Activated B cell treated with CpG ODN at 0.5 μM for 24 hours (primary cell): ENCODE measurements around the gene TNNT1. TPM values are rescaled to one million over a fixed set of nuclear protein-coding genes. Genes with fewer than 3 reads are reported as not detected.

ENCODE experiments used
- ATAC-seq: fragments of 200-7000 bp; cut with Tn5 transposase; one replicate; pipeline ENCODE4 v1.10.0; 2021; ENCODE audit warnings: low read depth, mild to moderate bottlenecking, moderate library complexity
- CTCF ChIA-PET: fragments of 350-600 bp; sonication (Branson Sonifier 250); formaldehyde crosslinking; loops from one replicate; lab custom pipeline; 2021; ENCODE audit warnings: antibody characterized with exemption; lab: Charles Lee
- POLR2A ChIA-PET: fragments of 350-600 bp; sonication (Branson Sonifier 250); formaldehyde crosslinking; loops from one replicate; lab custom pipeline; 2021; ENCODE audit warnings: antibody characterized with exemption; lab: Charles Lee
- DNase-seq: peaks from one replicate; pipeline ENCODE4 v3.0.0; 2022
- H3K27ac Mint-ChIP-seq: one replicate; pipeline ENCODE4 v1.8.0; 2020; ENCODE audit warnings: mixed read lengths
- H3K27me3 Mint-ChIP-seq: one replicate; pipeline ENCODE4 v1.8.0; 2021; ENCODE audit warnings: mixed read lengths
- H3K36me3 Mint-ChIP-seq: one replicate; pipeline ENCODE4 v1.8.0; 2021; ENCODE audit warnings: low read depth, mixed read lengths
- H3K4me1 Mint-ChIP-seq: one replicate; pipeline ENCODE4 v1.8.0; 2021; ENCODE audit warnings: mixed read lengths
- H3K4me3 Mint-ChIP-seq: one replicate; pipeline ENCODE4 v1.8.0; 2020; ENCODE audit warnings: mild to moderate bottlenecking, mixed read lengths
- H3K9me3 Mint-ChIP-seq: one replicate; pipeline ENCODE4 v1.8.0; 2020; ENCODE audit warnings: mixed read lengths
- CTCF ChIP-seq: fragments of 200-600 bp; IDR thresholded peaks from one replicate; pipeline ENCODE4 v1.8.0; 2022; ENCODE audit warnings: antibody characterized with exemption, mild to moderate bottlenecking
- intact Hi-C: fragments of 100-400 bp; cut with micrococcal nuclease; formaldehyde crosslinking; loops from one replicate; pipeline ENCODE4 v1.15.1; 2024
- total RNA-seq: library from RNA; stranded (reverse); gene quantifications from 2 replicates; pipeline ENCODE4 v1.2.3, GENCODE V29; 2022

Gene TNNT1
- total RNA-seq, 1 donor from 2014 or later: not detected

- peaks cover 52% of the 10 kb centered on the region for H3K4me1 Mint-ChIP-seq
- intact Hi-C loops: no loop called here
- H3K36me3 Mint-ChIP-seq: peaks cover 34% of the 10 kb centered on the region
- ATAC-seq: no peak
- CTCF ChIA-PET: no interaction called here
- H3K4me3 Mint-ChIP-seq: peak overlapping the region; percentile 53
- POLR2A ChIA-PET: interaction anchor here (0.7 kb wide), 1 partner anchor 362 kb away, joined by 3 read pairs; the partner anchor contains the start of gene ZNF628
- no peak for TF ChIP-seq CTCF
- no peak for DNase-seq
- no peaks in the 10 kb centered on the region for H3K27me3 Mint-ChIP-seq
- H3K9me3 Mint-ChIP-seq: no peaks in the 10 kb centered on the region
- no peak overlapping the region for H3K27ac Mint-ChIP-seq
These were observed 34.4 kb downstream of the TNNT1 start for GRCh38 chr19:55114566-55115145.

GRCh38 chr19:55113570-55114039 lies 35.4 kb downstream of the TNNT1 start:
- peaks cover 50% of the 10 kb centered on the region for H3K4me1 Mint-ChIP-seq
- peaks cover 43% of the 10 kb centered on the region for H3K36me3 Mint-ChIP-seq
- H3K27ac Mint-ChIP-seq: no peak overlapping the region
- TF ChIP-seq CTCF: no peak
- H3K4me3 Mint-ChIP-seq: no peak overlapping the region
- ATAC-seq (no peak), DNase-seq (no peak)
- ChIA-PET POLR2A (no interaction called here), CTCF (interaction anchor here (1.1 kb wide), 1 partner anchor 26 kb away, joined by 4 read pairs; no protein-coding TSS in a partner anchor)
- intact Hi-C loops: no loop called here
- H3K9me3 Mint-ChIP-seq: no peaks in the 10 kb centered on the region
- no peaks in the 10 kb centered on the region for H3K27me3 Mint-ChIP-seq

- Mint-ChIP-seq H3K36me3 (peaks cover 46% of the 10 kb centered on the region), H3K4me1 (peaks cover 45% of the 10 kb centered on the region), H3K9me3 (no peaks in the 10 kb centered on the region), H3K27ac (peak overlapping the region; percentile 41), H3K4me3 (no peak overlapping the region), H3K27me3 (no peaks in the 10 kb centered on the region)
- no peak for ATAC-seq
- intact Hi-C loops: no loop called here
- ChIA-PET POLR2A (no interaction called here), CTCF (interaction anchor here (1.1 kb wide), 1 partner anchor 25 kb away, joined by 4 read pairs; no protein-coding TSS in a partner anchor)
- no peak for TF ChIP-seq CTCF
- no peak for DNase-seq
These were observed 36.0 kb downstream of the TNNT1 start for GRCh38 chr19:55112777-55113569.

DNA sequence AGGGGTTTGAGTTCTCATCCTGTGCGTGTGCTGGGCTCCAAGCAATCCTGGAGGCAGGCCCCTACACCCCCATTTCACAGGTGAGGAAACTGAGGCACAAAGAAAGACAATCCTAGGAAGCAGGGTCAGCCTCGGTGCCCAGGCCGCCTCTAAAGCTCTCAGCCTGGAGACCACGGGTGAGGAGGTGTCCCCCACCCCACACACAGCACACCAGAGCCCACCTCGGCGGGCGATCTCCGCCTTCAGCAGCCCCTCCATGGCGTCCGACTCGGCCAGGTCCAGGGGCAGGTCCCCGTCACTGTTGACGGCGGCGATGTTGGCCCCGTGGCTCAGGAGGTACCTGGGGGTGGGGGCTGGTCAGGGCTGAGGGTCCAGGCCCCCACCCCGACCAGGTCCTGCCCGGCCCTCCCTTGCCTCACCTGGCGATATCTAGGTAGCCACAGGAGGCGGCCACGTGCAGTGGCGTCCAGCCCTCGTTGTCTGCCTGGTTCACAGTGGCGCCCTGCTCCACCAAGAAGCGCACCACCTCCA lies 36.7 kb downstream of the TNNT1 start:
- H3K9me3 Mint-ChIP-seq: no peaks in the 10 kb centered on the region
- POLR2A ChIA-PET: no interaction called here
- H3K4me1 Mint-ChIP-seq: peaks cover 40% of the 10 kb centered on the region
- intact Hi-C loops: no loop called here
- no peak overlapping the region for H3K4me3 Mint-ChIP-seq
- CTCF ChIA-PET: no interaction called here
- no peaks in the 10 kb centered on the region for H3K27me3 Mint-ChIP-seq
- H3K36me3 Mint-ChIP-seq: peaks cover 42% of the 10 kb centered on the region
- no peak overlapping the region for H3K27ac Mint-ChIP-seq
- TF ChIP-seq CTCF: no peak
- no peak for ATAC-seq
- DNase-seq: no peak
